Transverse colon (tissue), 4 donors: ENCODE measurements around the gene ZNF407. TPM values are rescaled to one million over a fixed set of nuclear protein-coding genes. Genes with fewer than 3 reads are reported as not detected.

Experiments
- DNase-seq: peaks from one replicate; pipeline ENCODE4 v3.0.0-alpha.2; 2019
- H3K27ac ChIP-seq, 4 donors: fragments of 200-600 bp; sonication (generic); 2 replicates each; pipeline ENCODE4 v1.5.1; 2016 to 2018; ENCODE audit warnings: inconsistent platforms in 4 of 4
- H3K27me3 ChIP-seq: fragments of 200-600 bp; sonication (generic); 2 replicates; pipeline ENCODE4 v1.5.1; 2017; ENCODE audit warnings: inconsistent platforms
- H3K36me3 ChIP-seq, 4 donors: fragments of 200-600 bp; sonication (generic); 2 replicates each; pipeline ENCODE4 v1.5.1; 2017 to 2019; ENCODE audit warnings: inconsistent platforms in 4 of 4
- H3K4me1 ChIP-seq, 4 donors: fragments of 200-600 bp; sonication (generic); 2 replicates each; pipeline ENCODE4 v1.5.1; 2017 to 2020; ENCODE audit warnings: inconsistent platforms in 4 of 4
- H3K4me3 ChIP-seq, 4 donors: fragments of 200-600 bp; sonication (generic); 1 replicate in 1 of 4; 2 replicates in 3 of 4; pipeline versions ENCODE4 v1.5.1 to v1.6.1; 2017 to 2019; ENCODE audit warnings: inconsistent platforms in 4 of 4
- H3K9me3 ChIP-seq, 2 donors: fragments of 200-600 bp; sonication (generic); 2 replicates each; pipeline ENCODE4 v1.5.1; 2017 to 2019; ENCODE audit warnings: inconsistent platforms in 2 of 2
- EP300 ChIP-seq: sonication (generic); formaldehyde crosslinking; IDR thresholded peaks from one replicate; pipeline ENCODE4 v1.6.1; 2017; ENCODE audit warnings: antibody characterized with exemption, low read depth
- POLR2A ChIP-seq: fragments of 450-650 bp; IDR thresholded peaks from one replicate; pipeline ENCODE4 v1.6.1; 2016; ENCODE audit warnings: antibody characterized with exemption, mild to moderate bottlenecking, moderate library complexity
- POLR2AphosphoS5 ChIP-seq, 3 donors: sonication (generic); formaldehyde crosslinking; IDR thresholded peaks; one replicate each; pipeline ENCODE4 v1.6.1; 2016; ENCODE audit warnings: antibody characterized with exemption in 3 of 3
- WGBS, 2 donors: methylation state at CpG; one replicate each; pipeline ENCODE4 v1.1.5; 2018; ENCODE audit warnings: low coverage in 1 of 2; 5-methylcytosine and 5-hydroxymethylcytosine counted together
- in situ Hi-C, 4 donors: fragments of 200-750 bp; cut with MboI; loops; one replicate each; pipeline versions ENCODE4 v1.15.0 to v1.15.1; 2017; ENCODE audit warnings: low sequenced_read_pairs in 3 of 4, low pct_ligation_motif_present in 1 of 4, low pct_unique_long_range_greater_than_20kb in 1 of 4
- intact Hi-C: fragments of 100-400 bp; cut with DNase I; formaldehyde crosslinking; loops from one replicate; pipeline ENCODE4 v1.15.1; 2023; ENCODE audit warnings: low total_unique reads
- total RNA-seq, 4 donors: library from RNA; depleted of rRNA; stranded (reverse); fragments of >200 nt; gene quantifications; one replicate each; pipeline ENCODE4 v1.1.0, GENCODE V29; 2016
- TF ChIP-seq, protein P1 (sequence below), 5 experiments: fragments of 200-600 bp in 3 of 5; fragments of 450-650 bp in 2 of 5; sonication (generic) in 3 of 5; IDR thresholded peaks; 1 replicate in 2 of 5; 2 replicates in 3 of 5; pipeline ENCODE4 v1.5.1; 2016 to 2017; ENCODE audit warnings: antibody characterized with exemption in 5 of 5, inconsistent platforms in 3 of 5, mild to moderate bottlenecking in 2 of 5, moderate library complexity in 1 of 5

The ZNF407 gene
- total RNA-seq = 10 to 100 TPM; 13.5 to 24.1 (median 20.1) TPM

DNA sequence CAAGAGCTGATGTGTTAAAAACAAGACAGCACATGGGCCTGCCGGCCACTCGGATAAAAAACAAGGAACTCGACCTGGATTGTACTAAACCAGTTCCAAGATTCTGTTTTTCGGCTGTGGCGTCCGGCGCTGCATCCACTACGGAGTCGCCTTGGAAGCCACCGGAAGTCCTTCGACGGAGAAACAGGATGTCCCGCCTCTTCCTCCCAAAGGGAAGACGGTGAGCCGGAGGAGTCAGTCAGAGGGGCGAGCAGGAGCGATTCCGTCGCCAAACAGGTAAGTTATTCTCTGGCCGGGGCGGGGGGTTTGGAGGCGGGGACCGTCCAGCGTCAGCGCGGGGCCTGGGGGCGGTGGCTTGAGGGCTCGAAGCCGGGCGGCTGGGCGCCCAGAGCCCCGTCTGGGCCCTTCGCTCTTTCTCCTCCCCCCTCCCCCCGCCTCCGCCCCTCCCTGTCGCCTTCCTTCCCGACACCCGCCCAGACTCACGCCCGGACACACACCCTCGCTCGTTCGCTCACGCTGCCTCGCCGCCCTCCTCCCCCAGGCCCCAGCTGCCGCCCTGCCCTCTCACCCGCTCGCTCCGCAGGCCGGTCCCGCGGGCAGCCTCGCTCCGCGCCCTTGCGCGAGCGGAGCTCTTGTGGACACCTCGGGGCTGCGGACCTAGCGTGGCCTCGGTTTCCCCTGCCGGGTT lies at the start of gene ZNF407:
ZNF407 (plus strand) TSS at position 209 of the 688 bp plus-strand sequence. CDS start 33,150 bp downstream, outside the sequence.
- DNase-seq = peak; percentile 90
- TF ChIP-seq EP300 (no peak), POLR2A (peak; percentile 69), POLR2AphosphoS5 (IDR thresholded peaks at IDR 0.05) (peak in 2 of 3 donors; percentile 74 to 86)
- Histone ChIP-seq H3K27me3 (no peaks in the 10 kb centered on the region), H3K27ac (peak within 1 kb of the TSS; percentile 98 to 99 (median 98)), H3K4me3 (peak within 1 kb of the TSS; percentile 88 to 96 (median 90)), H3K4me1 (peaks cover 15 to 26% (median 24%) of the 10 kb centered on the region in 4 donors), H3K9me3 (no peaks in the 10 kb centered on the region), H3K36me3 (peaks cover 0 to 3% (median 0%) of the 10 kb centered on the region in 4 donors)
- intact Hi-C loops (no loop called here), in situ Hi-C loops (no loop called here)
- WGBS, 2 donors = 0 to 1% methylated on average over 2 to 58 of the region's 64 CpGs

GRCh38 chr18:74549591-74550104 lies 48.0 kb upstream of the ZNF407 start:
- no peaks in the 10 kb centered on the region for H3K36me3 ChIP-seq
- peaks cover 0 to 12% (median 5%) of the 10 kb centered on the region in 4 donors for H3K4me1 ChIP-seq
- H3K4me3 ChIP-seq = no peak overlapping the region
- intact Hi-C loops (loop anchor here (5.0 to 10.0 kb wide), 2 partner anchors 197 to 355 kb away; no protein-coding TSS in a partner anchor), in situ Hi-C loops (loop anchor here (5.0 to 25.0 kb wide), 6 partner anchors 87 to 362 kb away; partner anchors contain the start of gene DIPK1C (in 1 of the 4))
- no peak for DNase-seq
- WGBS, 2 donors = 100% methylated on average over 1 of the region's 1 CpG
- no peak for TF ChIP-seq EP300
- TF ChIP-seq POLR2AphosphoS5 (IDR thresholded peaks at IDR 0.05) = no peak
- TF ChIP-seq, protein P1, sequence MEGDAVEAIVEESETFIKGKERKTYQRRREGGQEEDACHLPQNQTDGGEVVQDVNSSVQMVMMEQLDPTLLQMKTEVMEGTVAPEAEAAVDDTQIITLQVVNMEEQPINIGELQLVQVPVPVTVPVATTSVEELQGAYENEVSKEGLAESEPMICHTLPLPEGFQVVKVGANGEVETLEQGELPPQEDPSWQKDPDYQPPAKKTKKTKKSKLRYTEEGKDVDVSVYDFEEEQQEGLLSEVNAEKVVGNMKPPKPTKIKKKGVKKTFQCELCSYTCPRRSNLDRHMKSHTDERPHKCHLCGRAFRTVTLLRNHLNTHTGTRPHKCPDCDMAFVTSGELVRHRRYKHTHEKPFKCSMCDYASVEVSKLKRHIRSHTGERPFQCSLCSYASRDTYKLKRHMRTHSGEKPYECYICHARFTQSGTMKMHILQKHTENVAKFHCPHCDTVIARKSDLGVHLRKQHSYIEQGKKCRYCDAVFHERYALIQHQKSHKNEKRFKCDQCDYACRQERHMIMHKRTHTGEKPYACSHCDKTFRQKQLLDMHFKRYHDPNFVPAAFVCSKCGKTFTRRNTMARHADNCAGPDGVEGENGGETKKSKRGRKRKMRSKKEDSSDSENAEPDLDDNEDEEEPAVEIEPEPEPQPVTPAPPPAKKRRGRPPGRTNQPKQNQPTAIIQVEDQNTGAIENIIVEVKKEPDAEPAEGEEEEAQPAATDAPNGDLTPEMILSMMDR (IDR thresholded peaks at IDR 0.05) = no peak
- no peak for TF ChIP-seq POLR2A
- no peak overlapping the region for H3K27ac ChIP-seq
- peaks cover 0 to 11% of the 10 kb centered on the region in 2 donors for H3K9me3 ChIP-seq
- H3K27me3 ChIP-seq = no peaks in the 10 kb centered on the region

GRCh38 chr18:74550886-74551285 lies 46.8 kb upstream of the ZNF407 start:
- Histone ChIP-seq H3K27ac (no peak overlapping the region), H3K4me3 (no peak overlapping the region), H3K36me3 (no peaks in the 10 kb centered on the region), H3K9me3 (peaks cover 0 to 11% of the 10 kb centered on the region in 2 donors), H3K27me3 (no peaks in the 10 kb centered on the region), H3K4me1 (peaks cover 0 to 12% (median 5%) of the 10 kb centered on the region in 4 donors)
- in situ Hi-C loops = loop anchor here (5.0 to 25.0 kb wide), 6 partner anchors 89 to 364 kb away; partner anchors contain the start of gene DIPK1C (in 1 of the 4)
- 93 to 100% methylated on average over 3 to 6 of the region's 6 CpGs for WGBS, 2 donors
- no peak for TF ChIP-seq POLR2A
- no peak for TF ChIP-seq EP300
- DNase-seq = no peak
- intact Hi-C loops = loop anchor here (5.0 to 10.0 kb wide), 2 partner anchors 199 to 356 kb away; no protein-coding TSS in a partner anchor

DNA sequence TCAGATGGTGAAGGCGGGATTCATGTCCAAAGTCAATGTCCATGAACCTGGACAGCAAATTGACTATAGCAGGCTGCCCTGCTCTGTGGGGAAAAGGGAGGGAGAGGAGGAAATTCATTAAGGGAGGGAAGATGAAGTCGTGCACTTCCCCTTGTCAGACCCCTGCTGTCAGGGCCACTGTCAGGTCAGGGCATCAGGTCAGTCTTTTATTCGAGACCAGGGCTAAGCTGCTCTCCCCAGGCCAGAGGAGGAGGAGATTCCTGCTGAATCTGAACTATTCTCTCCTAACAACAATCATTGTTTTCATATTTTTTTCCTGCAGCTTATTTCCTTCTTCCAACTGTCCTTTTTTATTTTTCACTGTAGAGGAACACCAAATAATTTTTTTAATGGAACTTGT lies 46.2 kb upstream of the ZNF407 start:
- no peaks in the 10 kb centered on the region for H3K27me3 ChIP-seq
- H3K27ac ChIP-seq = no peak overlapping the region
- in situ Hi-C loops (loop anchor here (5.0 to 25.0 kb wide), 6 partner anchors 89 to 364 kb away; partner anchors contain the start of gene DIPK1C (in 1 of the 4)), intact Hi-C loops (loop anchor here (5.0 to 10.0 kb wide), 2 partner anchors 199 to 357 kb away; no protein-coding TSS in a partner anchor)
- H3K4me3 ChIP-seq = no peak overlapping the region
- H3K9me3 ChIP-seq = peaks cover 0 to 11% of the 10 kb centered on the region in 2 donors
- no peak for TF ChIP-seq POLR2AphosphoS5 (IDR thresholded peaks at IDR 0.05)
- TF ChIP-seq POLR2A = no peak
- no peak for TF ChIP-seq EP300
- TF ChIP-seq, protein P1 (IDR thresholded peaks at IDR 0.05) = no peak
- H3K4me1 ChIP-seq = peaks cover 0 to 12% (median 5%) of the 10 kb centered on the region in 4 donors
- 37 to 51% methylated on average over 2 to 3 of the region's 3 CpGs for WGBS, 2 donors
- no peaks in the 10 kb centered on the region for H3K36me3 ChIP-seq
- DNase-seq = no peak
